Activated CD8-positive, alpha-beta memory T cell treated with anti-CD3 and anti-CD28 coated beads, Interleukin-2, amount 10 ng/mL, durations not matched to agents 7 days and 5 days (primary cell): Measurements from ENCODE around the gene TMEM14C. TPM values are rescaled to one million over a fixed set of nuclear protein-coding genes. Genes with fewer than 3 reads are reported as not detected.
"Not testable (repeated sequence)": the region's sequence is repeated elsewhere in the genome, so short reads cannot be mapped to it uniquely, and the experiment has no call there.

ENCODE experiments used
- ATAC-seq: fragments of 150-1000 bp; cut with Tn5 transposase; one replicate; pipeline ENCODE4 v1.10.0; 2021; ENCODE audit warnings: moderate library complexity
- CTCF ChIA-PET: fragments of 350-600 bp; sonication (Branson Sonifier 250); formaldehyde crosslinking; loops from one replicate; lab custom pipeline; 2021; ENCODE audit warnings: antibody characterized with exemption; lab: Charles Lee
- DNase-seq: peaks from one replicate; pipeline ENCODE4 v3.0.0-alpha.2; 2020
- H3K27ac Mint-ChIP-seq: one replicate; pipeline ENCODE4 v1.8.0; 2021; ENCODE audit warnings: mild to moderate bottlenecking, mixed read lengths
- H3K27me3 Mint-ChIP-seq: one replicate; pipeline ENCODE4 v1.8.0; 2021; ENCODE audit warnings: mixed read lengths
- H3K36me3 Mint-ChIP-seq: one replicate; pipeline ENCODE4 v1.8.0; 2021; ENCODE audit warnings: mild to moderate bottlenecking, mixed read lengths
- H3K4me1 Mint-ChIP-seq: one replicate; pipeline ENCODE4 v1.8.0; 2021; ENCODE audit warnings: mixed read lengths
- H3K4me3 Mint-ChIP-seq: one replicate; pipeline ENCODE4 v1.8.0; 2021; ENCODE audit warnings: mild to moderate bottlenecking, moderate library complexity, mixed read lengths
- H3K9me3 Mint-ChIP-seq: one replicate; pipeline ENCODE4 v1.8.0; 2022; ENCODE audit warnings: low read depth, mixed read lengths
- total RNA-seq, 2 experiments: library from RNA; stranded (reverse); gene quantifications; one replicate each; pipeline ENCODE4 v1.2.3, GENCODE V29; 2021

Gene TMEM14C
- total RNA-seq, 2 experiments from 2014 or later, result 37.1 to 44.2 TPM

DNA sequence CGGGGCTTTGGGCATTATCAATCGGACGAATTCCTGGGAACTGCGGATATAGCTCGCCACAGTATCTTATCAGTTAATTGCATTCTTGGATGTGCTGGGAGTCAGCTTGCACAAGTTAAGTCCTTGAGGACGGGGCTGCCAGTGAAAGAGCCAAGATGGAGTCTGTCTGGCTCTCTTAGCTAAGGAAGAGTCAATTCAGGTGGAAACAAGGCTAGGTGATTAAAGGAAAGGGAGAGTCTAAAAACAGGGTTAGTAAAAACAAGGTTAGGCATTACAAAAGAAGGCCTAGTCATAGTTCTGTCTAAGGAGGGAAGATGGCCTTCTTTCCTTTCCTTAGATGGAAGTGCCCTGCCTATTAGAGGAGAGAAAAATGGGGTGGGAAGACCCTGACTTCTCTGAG, 27.7 kb downstream of the TMEM14C start:
- CTCF ChIA-PET, result interaction anchor here (1.1 kb wide), 1 partner anchor 59 kb away, joined by 3 read pairs; no protein-coding TSS in a partner anchor
- DNase-seq, H3K27me3 Mint-ChIP-seq, H3K9me3 Mint-ChIP-seq, ATAC-seq, H3K4me3 Mint-ChIP-seq, H3K27ac Mint-ChIP-seq: not testable (repeated sequence)
- Mint-ChIP-seq H3K36me3 (peaks cover 43% of the 10 kb centered on the region), H3K4me1 (peaks cover 53% of the 10 kb centered on the region)

- H3K27ac Mint-ChIP-seq, H3K27me3 Mint-ChIP-seq, H3K4me3 Mint-ChIP-seq, H3K9me3 Mint-ChIP-seq, ATAC-seq: not testable (repeated sequence)
- CTCF ChIA-PET, result interaction anchor here (1.1 kb wide), 1 partner anchor 60 kb away, joined by 3 read pairs; no protein-coding TSS in a partner anchor
- peaks cover 48% of the 10 kb centered on the region for H3K4me1 Mint-ChIP-seq
- DNase-seq, result peak; percentile 50
- peaks cover 53% of the 10 kb centered on the region for H3K36me3 Mint-ChIP-seq
Measured at GRCh38 chr6:10751757-10752156, 28.9 kb downstream of the TMEM14C start.

DNA sequence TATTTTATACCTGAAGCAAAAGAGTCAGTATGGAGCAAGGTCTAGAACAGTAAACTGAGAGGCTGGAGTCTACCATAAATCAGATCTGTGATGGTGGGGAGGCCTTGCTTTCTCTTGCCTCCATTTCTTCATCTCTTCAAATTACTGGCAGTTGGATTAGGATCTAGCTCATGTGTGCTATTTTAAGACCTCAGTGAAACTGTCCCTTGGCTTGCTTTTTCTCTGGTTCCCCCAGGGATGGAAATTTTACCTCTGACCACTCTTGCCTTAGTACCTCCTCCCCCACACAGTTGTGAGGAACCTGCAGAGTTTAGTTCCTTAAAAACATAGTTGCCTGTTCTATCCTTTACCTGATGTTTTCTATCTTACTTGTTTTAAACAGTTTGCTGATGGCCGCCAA, 33.2 kb downstream of the TMEM14C start:
- ATAC-seq (no peak), DNase-seq (no peak)
- peaks cover 32% of the 10 kb centered on the region for H3K4me1 Mint-ChIP-seq
- H3K4me3 Mint-ChIP-seq, result no peak overlapping the region
- CTCF ChIA-PET, result no interaction called here
- no peaks in the 10 kb centered on the region for H3K27me3 Mint-ChIP-seq
- H3K9me3 Mint-ChIP-seq, result no peaks in the 10 kb centered on the region
- peaks cover 61% of the 10 kb centered on the region for H3K36me3 Mint-ChIP-seq
- no peak overlapping the region for H3K27ac Mint-ChIP-seq

DNA sequence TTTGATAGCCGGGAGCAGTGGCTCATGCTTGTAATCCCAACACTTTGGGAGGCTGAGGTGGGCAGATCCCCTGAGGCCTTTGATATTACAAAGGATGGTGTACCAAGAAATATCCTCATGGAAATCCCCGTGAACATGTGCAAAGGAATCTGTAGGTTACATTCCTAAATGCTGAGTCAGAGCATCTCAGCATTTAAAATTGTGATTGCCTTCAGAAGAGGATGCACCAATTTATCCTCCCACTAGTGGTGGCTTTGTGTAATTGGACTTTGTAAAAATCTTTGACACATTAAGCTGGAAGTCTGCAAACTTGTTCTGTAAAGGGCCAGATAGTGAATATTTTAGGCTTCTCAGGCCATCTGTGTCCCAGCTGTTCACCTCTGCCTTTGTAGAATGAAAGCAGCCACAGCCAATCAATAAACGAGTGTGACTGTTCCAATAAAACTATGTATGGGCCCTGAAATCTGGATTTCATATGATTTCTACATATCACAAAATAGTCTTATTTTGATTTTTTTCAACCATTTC, 36.5 kb downstream of the TMEM14C start:
- no peaks in the 10 kb centered on the region for H3K27me3 Mint-ChIP-seq
- DNase-seq (no peak), ATAC-seq (peak; percentile 51)
- H3K9me3 Mint-ChIP-seq, result no peaks in the 10 kb centered on the region
- no peak overlapping the region for H3K27ac Mint-ChIP-seq
- H3K36me3 Mint-ChIP-seq, result peaks cover 51% of the 10 kb centered on the region
- CTCF ChIA-PET, result interaction anchor here (0.7 to 3.1 kb wide), 6 partner anchors 11 to 281 kb away, joined by 3 to 8 read pairs (median 4); partner anchors contain the start of gene PAK1IP1
- H3K4me3 Mint-ChIP-seq, result no peak overlapping the region
- H3K4me1 Mint-ChIP-seq, result peaks cover 20% of the 10 kb centered on the region

GRCh38 chr6:10759884-10760329, 37.0 kb downstream of the TMEM14C start:
- DNase-seq (no peak), ATAC-seq (no peak)
- Mint-ChIP-seq H3K9me3 (no peaks in the 10 kb centered on the region), H3K4me3 (no peak overlapping the region), H3K4me1 (peaks cover 17% of the 10 kb centered on the region), H3K36me3 (peaks cover 46% of the 10 kb centered on the region), H3K27me3 (no peaks in the 10 kb centered on the region), H3K27ac (no peak overlapping the region)
- CTCF ChIA-PET, result interaction anchor here (0.7 to 3.1 kb wide), 5 partner anchors 11 to 281 kb away, joined by 3 to 8 read pairs (median 5); partner anchors contain the start of gene PAK1IP1

DNA sequence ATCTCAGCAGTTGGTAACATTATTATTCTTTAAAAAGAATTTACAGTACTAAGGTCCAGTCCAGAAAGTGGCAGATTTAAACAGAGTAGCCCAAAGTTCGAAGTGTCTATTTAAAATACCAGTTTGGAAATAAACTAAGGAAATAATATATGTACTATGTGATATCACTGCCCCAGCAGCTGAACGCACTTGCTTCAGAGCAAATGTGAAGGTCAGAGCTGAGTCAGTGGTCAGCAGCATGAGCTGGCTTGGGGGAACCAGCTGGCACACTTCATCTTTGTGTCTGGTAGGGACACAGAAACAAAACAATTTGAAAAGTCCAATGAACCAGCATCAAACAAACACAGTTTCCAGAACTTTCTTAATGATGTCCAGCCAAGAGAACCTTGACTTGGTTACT, 40.1 kb downstream of the TMEM14C start:
- Mint-ChIP-seq H3K27ac (no peak overlapping the region), H3K36me3 (peaks cover 25% of the 10 kb centered on the region), H3K9me3 (no peaks in the 10 kb centered on the region), H3K27me3 (no peaks in the 10 kb centered on the region), H3K4me3 (no peak overlapping the region), H3K4me1 (peaks cover 14% of the 10 kb centered on the region)
- CTCF ChIA-PET, result interaction anchor here (1.4 kb wide), 1 partner anchor 15 kb away, joined by 4 read pairs; the partner anchor contains the start of gene TMEM14B
- ATAC-seq, result no peak
- DNase-seq, result no peak

GRCh38 chr6:10769419-10769818, 46.5 kb downstream of the TMEM14C start:
- no peak overlapping the region for H3K4me3 Mint-ChIP-seq
- no peak overlapping the region for H3K27ac Mint-ChIP-seq
- peaks cover 3% of the 10 kb centered on the region for H3K36me3 Mint-ChIP-seq
- ATAC-seq, result no peak
- no peaks in the 10 kb centered on the region for H3K9me3 Mint-ChIP-seq
- no peaks in the 10 kb centered on the region for H3K4me1 Mint-ChIP-seq
- CTCF ChIA-PET, result no interaction called here
- no peaks in the 10 kb centered on the region for H3K27me3 Mint-ChIP-seq
- no peak for DNase-seq

DNA sequence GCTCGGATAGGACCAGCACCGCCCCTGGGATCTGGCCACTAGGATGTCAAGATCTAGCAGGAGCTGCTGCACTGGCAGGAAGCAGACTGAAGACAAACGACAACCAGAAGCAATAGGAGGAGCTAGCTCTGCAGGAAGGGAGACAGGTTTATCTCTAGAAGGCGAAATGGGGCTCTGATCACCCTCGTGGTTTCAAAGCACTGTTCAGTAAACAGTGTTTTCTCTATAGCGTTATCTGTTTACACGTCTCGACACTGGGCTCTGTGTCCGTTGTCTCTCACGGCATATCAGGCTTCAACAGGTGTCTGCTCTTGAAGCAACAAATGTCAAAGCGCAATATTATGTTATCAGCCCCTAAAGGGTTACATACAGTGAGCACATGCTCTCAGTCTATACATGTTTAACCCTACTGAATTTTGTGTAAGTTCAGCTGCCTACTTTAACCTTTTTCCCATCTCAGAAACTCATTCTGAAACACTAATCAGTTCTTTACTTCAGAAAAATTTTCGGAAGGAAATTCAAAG, 48.6 kb downstream of the TMEM14C start:
- ATAC-seq (no peak), DNase-seq (no peak)
- Mint-ChIP-seq H3K27ac (no peak overlapping the region), H3K36me3 (peaks cover 8% of the 10 kb centered on the region), H3K4me3 (no peak overlapping the region), H3K9me3 (no peaks in the 10 kb centered on the region), H3K27me3 (no peaks in the 10 kb centered on the region), H3K4me1 (no peaks in the 10 kb centered on the region)
- CTCF ChIA-PET, result no interaction called here

GRCh38 chr6:10778230-10778629, 55.4 kb downstream of the TMEM14C start:
- Mint-ChIP-seq H3K27me3 (no peaks in the 10 kb centered on the region), H3K9me3 (no peaks in the 10 kb centered on the region), H3K27ac (no peak overlapping the region), H3K36me3 (peaks cover 11% of the 10 kb centered on the region), H3K4me3 (no peak overlapping the region), H3K4me1 (peaks cover 8% of the 10 kb centered on the region)
- no peak for DNase-seq
- CTCF ChIA-PET, result interaction anchor here (1.1 kb wide), 1 partner anchor 55 kb away, joined by 3 read pairs; the partner anchor contains the start of gene TMEM14C
- ATAC-seq, result no peak

DNA sequence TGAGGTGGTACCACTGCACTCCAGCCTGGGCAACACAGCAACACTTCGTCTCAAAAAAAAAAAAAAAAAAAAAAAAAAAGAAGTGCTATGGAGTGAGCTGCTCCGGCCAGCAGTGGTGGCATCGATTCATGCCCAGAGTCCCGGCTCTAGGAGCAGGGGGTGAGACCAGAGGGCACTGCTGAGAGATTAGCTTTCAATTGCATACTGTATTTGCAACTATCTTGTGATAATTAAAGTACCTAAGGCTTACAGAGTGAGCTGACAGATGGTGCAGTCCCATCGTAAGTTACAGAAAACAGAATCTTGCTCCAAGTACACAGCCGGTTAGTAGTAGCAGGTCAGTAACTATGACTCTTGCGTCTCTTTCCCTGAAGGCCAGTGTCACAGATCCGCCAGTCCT, 56.2 kb downstream of the TMEM14C start:
- no peak for DNase-seq
- no peaks in the 10 kb centered on the region for H3K27me3 Mint-ChIP-seq
- H3K36me3 Mint-ChIP-seq, result peaks cover 13% of the 10 kb centered on the region
- no peak overlapping the region for H3K27ac Mint-ChIP-seq
- ATAC-seq, result no peak
- H3K4me3 Mint-ChIP-seq, result no peak overlapping the region
- peaks cover 8% of the 10 kb centered on the region for H3K4me1 Mint-ChIP-seq
- CTCF ChIA-PET, result interaction anchor here (1.0 to 1.1 kb wide), 2 partner anchors 22 to 56 kb away, joined by 3 read pairs; partner anchors contain the start of gene TMEM14C
- no peaks in the 10 kb centered on the region for H3K9me3 Mint-ChIP-seq

Other genes starting within 250 kb of the TMEM14C start
- gene GCNT2, start 201.7 kb upstream of the TMEM14C start, total RNA-seq, result 1 to 10 TPM; 2.2 to 4.3 TPM
- 1 to 10 TPM; 2.5 to 2.7 TPM for gene C6orf52, start 28.5 kb upstream of the TMEM14C start, total RNA-seq
- 10 to 100 TPM; 13.1 to 22.8 TPM for gene PAK1IP1, start 28.1 kb upstream of the TMEM14C start, total RNA-seq
- gene TMEM14B, start 24.7 kb downstream of the TMEM14C start, total RNA-seq, result 10 to 100 TPM; 71.3 to 82.9 TPM
- gene MAK, start 115.5 kb downstream of the TMEM14C start, total RNA-seq, result under 1 TPM; 0.26 to 0.82 TPM
- not detected for gene GCM2, start 159.0 kb downstream of the TMEM14C start, total RNA-seq
- gene SYCP2L, start 164.0 kb downstream of the TMEM14C start, total RNA-seq, result under 1 TPM; 0.37 to 0.64 TPM